ENCODE data around the gene NDUFA13. TPM values are rescaled to one million over a fixed set of nuclear protein-coding genes. Genes with fewer than 3 reads are reported as not detected.
A peak's percentile ranks its signal among the peaks of the same experiment; 100 is the strongest.

NDUFA13 gene
- total and polyA plus RNA-seq, 7 donors, result 274 to 648 (median 534) TPM

- DNase-seq, result peak in 1 of 2 donors; percentile 37
- H3K9me3 ChIP-seq, result no peaks in the 10 kb centered on the region
- WGBS, 3 donors, result 58 to 59% (median 58%) methylated on average over 19 of the region's 19 CpGs
- H3K4me3 ChIP-seq, result no peak overlapping the region
- ATAC-seq, result no peak
- no peaks in the 10 kb centered on the region for H3K36me3 ChIP-seq (ENCODE audit: insufficient read depth in 1 of 2, low read depth in 1 of 2)
- no peak for TF ChIP-seq CTCF (IDR thresholded peaks at IDR 0.05)
- H3K27me3 ChIP-seq (ENCODE audit: insufficient read depth in 3 of 3, low read length in 2 of 3), result no peaks in the 10 kb centered on the region
- H3K27ac ChIP-seq, result no peak overlapping the region
- intact Hi-C loops (cut with DNase I), result no loop called here
- H3K4me1 ChIP-seq, result peaks cover 21% of the 10 kb centered on the region
Observed at GRCh38 chr19:19482809-19483596, 33.0 kb upstream of the NDUFA13 start.

GRCh38 chr19:19485161-19485997 lies 30.6 kb upstream of the NDUFA13 start:
- intact Hi-C loops (cut with DNase I), result loop anchor here in 1 of 2 donors (5.0 kb wide), 1 partner anchor 103 kb away; no protein-coding TSS in a partner anchor
- H3K36me3 ChIP-seq (ENCODE audit: insufficient read depth in 1 of 2, low read depth in 1 of 2), result no peaks in the 10 kb centered on the region
- no peaks in the 10 kb centered on the region for H3K27me3 ChIP-seq (ENCODE audit: insufficient read depth in 3 of 3, low read length in 2 of 3)
- peak in 1 of 2 donors; percentile 64 for DNase-seq
- ATAC-seq, result no peak
- WGBS, 3 donors, result 60 to 64% (median 63%) methylated on average over 15 of the region's 15 CpGs
- H3K27ac ChIP-seq, result no peak overlapping the region
- no peak for TF ChIP-seq CTCF (IDR thresholded peaks at IDR 0.05)
- no peak overlapping the region for H3K4me3 ChIP-seq
- H3K4me1 ChIP-seq, result peaks cover 44% of the 10 kb centered on the region
- H3K9me3 ChIP-seq, result no peaks in the 10 kb centered on the region

- H3K36me3 ChIP-seq (ENCODE audit: insufficient read depth in 1 of 2, low read depth in 1 of 2), result no peaks in the 10 kb centered on the region
- no peak overlapping the region for H3K27ac ChIP-seq
- no peaks in the 10 kb centered on the region for H3K27me3 ChIP-seq (ENCODE audit: insufficient read depth in 3 of 3, low read length in 2 of 3)
- no peaks in the 10 kb centered on the region for H3K9me3 ChIP-seq
- DNase-seq, result peak in 1 of 2 donors; percentile 23
- 91 to 94% (median 93%) methylated on average over 5 of the region's 5 CpGs for WGBS, 3 donors
- peaks cover 44% of the 10 kb centered on the region for H3K4me1 ChIP-seq
- intact Hi-C loops (cut with DNase I), result loop anchor here in 1 of 2 donors (5.0 kb wide), 1 partner anchor 104 kb away; no protein-coding TSS in a partner anchor
- ATAC-seq, result no peak
- no peak overlapping the region for H3K4me3 ChIP-seq
- TF ChIP-seq CTCF (IDR thresholded peaks at IDR 0.05), result no peak
Observed at GRCh38 chr19:19485998-19486290, 30.1 kb upstream of the NDUFA13 start.

- WGBS, 3 donors, result 67 to 76% (median 71%) methylated on average over 15 of the region's 15 CpGs
- H3K9me3 ChIP-seq, result no peaks in the 10 kb centered on the region
- intact Hi-C loops (cut with DNase I), result loop anchor here in 1 of 2 donors (5.0 kb wide), 1 partner anchor 104 kb away; no protein-coding TSS in a partner anchor
- no peaks in the 10 kb centered on the region for H3K36me3 ChIP-seq (ENCODE audit: insufficient read depth in 1 of 2, low read depth in 1 of 2)
- DNase-seq (peak in 1 of 2 donors; percentile 34), ATAC-seq (no peak)
- H3K27me3 ChIP-seq (ENCODE audit: insufficient read depth in 3 of 3, low read length in 2 of 3), result no peaks in the 10 kb centered on the region
- peaks cover 44% of the 10 kb centered on the region for H3K4me1 ChIP-seq
- H3K27ac ChIP-seq, result no peak overlapping the region
- no peak for TF ChIP-seq CTCF (IDR thresholded peaks at IDR 0.05)
- H3K4me3 ChIP-seq, result no peak overlapping the region
Observed at GRCh38 chr19:19486343-19487076, 29.5 kb upstream of the NDUFA13 start.
